OCI-LY7 (cell line): ENCODE measurements around the gene SCRT2.

ENCODE experiments used
- CTCF ChIP-seq: fragments of 200-600 bp; sonication (generic); conservative IDR thresholded peaks from 2 replicates; pipeline ENCODE4 v1.5.1; 2014; ENCODE audit warnings: mild to moderate bottlenecking, antibody characterized with exemption, low read length, moderate library complexity, mixed read lengths
- EZH2phosphoT487 ChIP-seq: fragments of 200-600 bp; sonication (generic); IDR thresholded peaks from 2 replicates; pipeline ENCODE4 v1.6.1; 2018; ENCODE audit warnings: low read depth, borderline replicate concordance, mild to moderate bottlenecking, mixed run types, antibody characterized with exemption, low read length, moderate library complexity, mixed read lengths

- TF ChIP-seq CTCF (peak; percentile 85), EZH2phosphoT487 (no peak)
These were observed 22.5 kb downstream of the SCRT2 start, which contains the start of gene SRXN1 for GRCh38 chr20:653110-653589.
